Hypothalamus (tissue), 51 donors: ENCODE results near the gene C16orf87.
"Not testable (repeated sequence)": the region's sequence is repeated elsewhere in the genome, so short reads cannot be mapped to it uniquely, and the experiment has no call there.

Source experiments
- DNase-seq, 51 donors: peaks; one replicate each; lab custom pipeline; 2025; lab: John Stamatoyannopoulos, UW

Gene C16orf87

DNA sequence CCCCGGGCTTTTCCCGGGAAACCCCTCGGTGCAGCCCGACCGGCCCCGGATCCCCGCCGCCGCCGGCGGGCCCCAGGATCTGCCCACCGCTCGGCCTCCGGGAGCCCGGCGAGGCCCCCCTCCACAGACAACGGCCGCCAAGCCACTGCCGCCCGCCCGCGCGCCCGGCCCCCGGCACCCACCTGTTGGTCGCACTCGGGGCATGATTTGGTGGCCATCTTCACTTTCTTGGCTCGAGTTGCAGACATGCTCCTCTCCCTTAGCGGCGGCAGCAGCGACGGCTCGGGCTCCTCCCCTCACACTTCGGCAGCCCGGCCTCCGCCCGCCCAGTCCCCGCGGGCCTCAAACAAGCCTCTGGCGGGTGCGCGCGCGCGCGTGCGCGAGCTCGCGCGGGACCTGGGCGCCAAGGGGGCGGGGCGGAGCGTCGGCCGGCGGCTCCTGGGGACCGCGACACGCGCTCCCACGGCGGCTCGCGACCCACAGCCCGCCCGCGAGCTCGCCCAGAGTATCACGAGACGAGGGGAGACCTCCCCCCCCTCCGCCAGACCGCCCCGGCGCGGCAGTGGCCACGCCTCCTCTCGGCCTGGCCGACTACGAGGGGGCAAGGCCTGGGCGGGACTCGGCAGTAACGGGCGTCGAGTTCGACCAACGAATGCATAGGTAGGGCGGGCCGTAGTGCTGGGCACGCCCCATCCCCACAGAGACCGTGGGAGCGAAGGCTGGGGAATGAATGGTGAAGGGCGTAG, at the start of gene C16orf87:
C16orf87 (minus strand) TSS at position 279 of the 746 bp plus-strand sequence; CDS start at position 248, 31 bp downstream.
- DNase-seq = peak; percentile 42 to 96 (median 91)

DNA sequence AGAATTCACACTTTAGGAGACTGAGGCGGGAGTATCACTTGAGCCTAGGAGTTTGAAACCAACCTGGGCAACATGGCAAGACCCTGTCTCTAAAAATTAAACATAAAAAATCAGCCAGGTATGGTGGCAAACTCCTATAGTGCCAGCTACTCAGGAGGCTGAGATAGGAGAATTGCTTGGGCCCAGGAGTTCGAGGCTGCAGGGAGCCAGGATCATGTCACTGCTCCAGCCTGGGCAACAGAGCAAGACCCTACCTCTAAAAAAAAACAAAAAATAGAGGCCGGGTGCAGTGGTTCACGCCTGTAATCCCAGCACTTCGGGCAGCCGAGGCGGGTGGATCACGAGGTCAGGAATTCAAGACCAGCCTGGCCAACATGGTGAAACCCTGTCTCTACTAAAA, 44.3 kb upstream of the C16orf87 start:
- DNase-seq = no peak

DNA sequence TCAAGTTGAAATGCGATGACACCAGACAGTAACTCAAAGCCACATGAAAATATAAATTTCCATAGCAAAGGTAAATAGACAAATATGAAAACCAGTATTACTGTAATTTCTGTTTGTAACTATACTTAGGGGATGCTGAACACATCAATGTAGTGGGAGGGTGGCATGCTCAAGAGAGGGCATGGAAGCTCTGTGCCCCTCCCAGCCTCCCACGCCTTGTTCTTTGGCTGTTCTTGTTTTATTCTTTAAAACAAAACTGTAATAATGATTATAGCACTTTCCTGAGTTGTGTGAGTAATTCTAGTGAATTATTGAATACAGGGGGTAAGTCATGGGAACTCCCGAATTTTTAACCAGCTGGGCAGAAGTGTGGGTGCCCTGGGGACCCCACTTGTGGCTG, 42.2 kb upstream of the C16orf87 start:
- DNase-seq = peak in 1 of 51 donors; percentile 10

- DNase-seq = no peak
Measured at GRCh38 chr16:46871597-46871996, 40.6 kb upstream of the C16orf87 start.

DNA sequence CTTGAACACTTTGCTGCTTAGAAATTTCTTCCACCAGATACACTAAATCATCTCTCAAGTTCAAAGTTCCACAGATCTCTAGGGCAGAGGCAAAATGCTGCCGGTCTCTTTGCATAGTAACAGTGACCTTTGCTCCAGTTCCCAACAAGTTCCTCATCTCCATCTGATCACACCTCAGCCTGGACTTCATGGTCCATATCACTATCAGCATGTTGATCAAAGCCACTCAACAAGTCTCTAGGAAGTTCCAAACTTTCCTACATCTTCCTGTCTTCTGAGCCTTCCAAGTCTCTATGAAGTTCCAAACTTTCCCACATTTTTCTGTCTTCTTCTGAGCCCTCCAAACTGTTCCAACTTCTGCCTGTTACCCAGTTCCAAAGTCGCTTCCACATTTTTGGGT, 37.9 kb upstream of the C16orf87 start:
- DNase-seq = not testable (repeated sequence)

DNA sequence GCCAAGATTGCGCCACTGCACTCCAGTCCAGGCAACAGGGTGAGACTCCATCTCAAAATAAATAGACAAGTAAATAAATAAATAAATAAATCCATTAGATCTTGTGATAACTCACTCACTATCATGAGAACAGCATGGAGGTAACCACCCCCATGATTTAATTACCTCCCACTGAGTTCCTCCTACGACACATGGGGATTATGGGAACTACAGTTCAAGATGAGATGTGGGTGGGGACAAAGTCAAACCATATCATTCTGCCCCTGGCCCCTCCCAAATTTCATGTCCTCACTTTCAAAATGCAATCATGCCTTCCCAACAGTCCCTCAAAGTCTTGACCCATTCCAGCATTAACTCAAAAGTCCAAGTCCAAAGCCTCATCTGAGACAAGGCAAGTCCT, 36.5 kb upstream of the C16orf87 start:
- DNase-seq = not testable (repeated sequence)

GRCh38 chr16:46866286-46866685, 35.3 kb upstream of the C16orf87 start:
- DNase-seq = no peak

DNA sequence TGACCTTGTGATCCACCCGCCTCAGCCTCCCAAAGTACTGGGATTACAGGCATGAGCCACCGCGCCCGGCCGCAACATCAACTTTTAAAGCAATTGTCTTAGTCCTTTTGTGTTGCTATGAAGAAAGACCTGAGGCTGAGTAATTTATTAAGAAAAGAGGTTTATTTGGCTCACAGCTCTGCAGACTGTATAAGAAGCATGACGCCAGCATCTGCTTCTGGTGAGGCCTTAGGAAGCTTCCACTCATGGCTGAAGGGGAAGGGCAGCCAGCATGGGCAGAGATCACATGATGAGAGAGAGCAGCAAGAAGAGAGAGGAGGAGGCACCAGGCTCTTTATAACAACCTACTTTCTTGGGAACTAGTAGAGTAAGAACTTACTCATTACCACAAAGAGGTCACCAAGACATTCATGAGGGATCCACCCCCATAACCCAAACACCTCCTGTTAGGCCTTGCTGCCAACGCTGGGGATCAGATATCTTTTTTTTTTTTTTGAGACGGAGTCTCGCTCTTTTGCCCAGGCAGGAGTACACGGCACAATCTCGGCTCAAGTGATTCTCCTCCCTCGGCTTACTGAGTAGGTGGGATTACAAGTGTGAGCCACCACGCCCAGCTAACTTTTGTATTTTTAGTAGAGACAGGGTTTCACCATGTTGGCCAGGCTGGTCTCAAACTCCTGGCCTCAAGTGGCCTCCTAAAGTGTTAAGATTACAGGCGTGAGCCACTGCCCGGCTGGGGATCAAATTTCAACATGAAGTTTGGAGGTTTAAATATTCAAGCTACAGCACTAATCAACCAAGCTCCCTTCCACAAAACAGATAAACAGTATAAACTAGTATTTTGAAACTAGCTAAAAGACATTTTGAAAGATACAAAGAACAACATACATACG, 31.8 kb upstream of the C16orf87 start:
- DNase-seq = no peak

DNA sequence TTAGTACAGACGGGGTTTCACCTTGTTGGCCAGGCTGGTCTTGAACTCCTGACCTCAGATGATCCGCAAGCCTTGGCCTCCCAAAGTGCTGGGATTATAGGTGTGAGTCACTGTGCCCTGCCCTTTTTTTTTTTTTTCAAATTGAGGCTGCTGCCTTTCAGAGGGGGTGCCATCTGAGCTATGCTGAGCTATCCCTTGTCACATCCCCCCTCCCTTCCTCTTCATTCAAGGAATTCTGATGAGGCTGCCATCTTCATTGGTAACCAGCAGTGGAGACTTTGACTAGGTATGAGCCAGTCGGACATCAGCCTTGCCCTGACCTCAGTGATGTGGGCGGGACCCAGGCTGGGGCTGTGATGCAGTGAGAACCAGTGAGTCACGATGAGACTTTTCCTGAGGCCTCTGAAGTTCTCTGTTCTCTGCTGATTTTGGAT, 28.8 kb upstream of the C16orf87 start:
- DNase-seq = no peak

- DNase-seq = no peak
Measured at GRCh38 chr16:46858151-46858550, 27.2 kb upstream of the C16orf87 start.

- peak in 22 of 51 donors; percentile 3 to 68 (median 29) for DNase-seq
Measured at GRCh38 chr16:46857368-46857945, 26.5 kb upstream of the C16orf87 start.

GRCh38 chr16:46855389-46855788, 24.4 kb upstream of the C16orf87 start:
- DNase-seq = no peak

DNA sequence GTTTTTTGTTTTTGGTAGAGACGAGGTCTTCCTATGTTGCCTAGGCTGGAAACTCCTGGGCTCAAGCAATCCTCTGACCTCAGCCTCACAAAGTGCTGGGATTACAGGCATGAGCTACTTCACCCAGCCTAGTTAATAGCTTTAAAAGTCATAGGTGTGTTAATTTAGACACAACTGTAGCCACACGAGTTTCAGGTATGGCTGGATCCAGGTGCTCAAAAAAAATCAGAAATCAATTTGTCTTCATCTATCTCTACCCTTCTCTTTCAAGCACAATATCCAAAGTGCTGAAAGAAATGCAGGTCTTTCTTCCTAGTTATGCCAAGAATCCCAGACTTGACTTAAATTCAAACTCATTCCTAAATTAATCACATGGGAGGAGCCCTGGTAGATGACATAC, 23.9 kb upstream of the C16orf87 start:
- DNase-seq = no peak

DNA sequence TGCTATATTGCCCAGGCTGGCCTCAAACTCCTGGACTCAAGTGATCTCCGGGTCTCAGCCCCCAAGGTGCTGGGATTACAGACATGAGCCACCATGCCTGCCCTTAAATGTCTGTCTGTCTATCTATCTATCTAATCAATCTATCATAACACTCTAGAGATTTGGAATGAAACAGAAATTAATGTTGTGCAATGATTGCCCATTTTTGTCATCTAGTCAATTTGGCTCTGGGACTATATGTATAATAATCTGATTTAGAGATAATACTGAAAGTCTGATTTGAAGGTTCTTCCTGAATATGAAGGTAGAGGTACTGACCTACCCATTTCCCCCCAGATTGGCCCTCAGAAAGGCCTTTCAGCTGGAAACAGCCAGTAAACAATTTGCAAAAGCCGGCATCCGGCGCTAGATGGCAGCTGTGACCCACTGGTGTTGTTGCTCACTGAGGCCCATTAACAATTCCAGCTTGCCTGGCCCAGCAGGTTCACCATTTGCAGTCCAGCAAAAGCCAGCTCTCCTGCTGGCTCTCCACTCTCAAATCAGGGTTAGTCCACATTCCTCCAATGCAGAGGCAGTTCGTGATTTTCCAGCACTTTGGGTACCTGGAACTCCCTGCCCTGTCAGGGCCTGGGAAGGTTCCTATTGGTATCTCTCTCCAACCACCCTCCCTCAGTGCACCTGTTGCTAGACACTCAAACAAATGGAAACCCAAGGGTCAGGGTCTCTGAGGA, 22.9 kb upstream of the C16orf87 start:
- DNase-seq = peak; percentile 15 to 93 (median 71)

- no peak for DNase-seq
Measured at GRCh38 chr16:46852130-46852529, 21.1 kb upstream of the C16orf87 start.

GRCh38 chr16:46850619-46851555, 19.9 kb upstream of the C16orf87 start:
- DNase-seq = no peak

GRCh38 chr16:46848768-46849764, 18.1 kb upstream of the C16orf87 start:
- no peak for DNase-seq

GRCh38 chr16:46845952-46846351, 15.0 kb upstream of the C16orf87 start:
- no peak for DNase-seq
